Loucy (cell line): ENCODE data around the gene EEFSEC.

Source experiments
- H2AFZ ChIP-seq: fragments of 200-600 bp; sonication (generic); 2 replicates; pipeline ENCODE4 v1.6.0; 2016; ENCODE audit warnings: antibody characterized with exemption, mild to moderate bottlenecking, low read length, moderate library complexity
- H3F3A ChIP-seq: fragments of 200-600 bp; 2 replicates; pipeline ENCODE4 v1.6.0; 2016; ENCODE audit warnings: antibody characterized with exemption, low read depth, mild to moderate bottlenecking
- H3K27me3 ChIP-seq: fragments of 200-600 bp; sonication (generic); 2 replicates; pipeline ENCODE4 v1.6.1; 2014; ENCODE audit warnings: low read length, mild to moderate bottlenecking; ENCODE audit not compliant: insufficient read depth, poor library complexity, severe bottlenecking
- H3K36me3 ChIP-seq: fragments of 200-600 bp; sonication (generic); 2 replicates; pipeline ENCODE4 v1.6.1; 2016; ENCODE audit warnings: low read length; ENCODE audit not compliant: insufficient read depth
- H3K4me1 ChIP-seq: fragments of 200-600 bp; sonication (generic); 2 replicates; pipeline ENCODE4 v1.5.1; 2014; ENCODE audit warnings: low read length, mild to moderate bottlenecking; ENCODE audit not compliant: insufficient read depth, poor library complexity, severe bottlenecking
- H3K4me2 ChIP-seq: fragments of 200-600 bp; sonication (generic); 2 replicates; pipeline ENCODE4 v1.6.0; 2014; ENCODE audit warnings: antibody characterized with exemption, low read length, low read depth, mild to moderate bottlenecking; ENCODE audit not compliant: poor library complexity, severe bottlenecking
- H3K4me3 ChIP-seq: fragments of 200-600 bp; sonication (generic); 2 replicates; pipeline ENCODE4 v1.5.1; 2014; ENCODE audit warnings: low read length, mild to moderate bottlenecking, mixed read lengths; ENCODE audit not compliant: poor library complexity, severe bottlenecking
- H3K79me2 ChIP-seq: fragments of 200-600 bp; sonication (generic); 2 replicates; pipeline ENCODE4 v1.6.1; 2014; ENCODE audit warnings: low read length; ENCODE audit not compliant: insufficient read depth
- H3K9ac ChIP-seq: fragments of 200-600 bp; sonication (generic); 2 replicates; pipeline ENCODE4 v1.6.0; 2014; ENCODE audit warnings: mild to moderate bottlenecking, low read depth, low read length, moderate library complexity; ENCODE audit not compliant: poor library complexity, severe bottlenecking
- H3K9me2 ChIP-seq: fragments of 200-600 bp; sonication (generic); replicated peaks from 2 replicates; pipeline ENCODE4 v1.6.1; 2016; ENCODE audit warnings: low read depth, low read length, mixed read lengths
- H3K9me3 ChIP-seq: fragments of 200-600 bp; sonication (generic); 2 replicates; pipeline ENCODE4 v1.6.1; 2014; ENCODE audit warnings: mild to moderate bottlenecking, antibody characterized with exemption, low read length, low read depth; ENCODE audit not compliant: insufficient read depth
- H4K20me1 ChIP-seq: fragments of 200-600 bp; sonication (generic); 2 replicates; pipeline ENCODE4 v1.6.0; 2014; ENCODE audit warnings: antibody characterized with exemption, low read length, mild to moderate bottlenecking; ENCODE audit not compliant: insufficient read depth, poor library complexity, severe bottlenecking
- EZH2phosphoT487 ChIP-seq: fragments of 200-600 bp; IDR thresholded peaks from 2 replicates; pipeline ENCODE4 v1.6.1; 2018; ENCODE audit warnings: antibody characterized with exemption, mild to moderate bottlenecking, moderate library complexity, borderline replicate concordance
- TF ChIP-seq, protein P1 (sequence below): fragments of 200-600 bp; sonication (generic); conservative IDR thresholded peaks from 2 replicates; pipeline ENCODE4 v1.5.1; 2014; ENCODE audit warnings: mild to moderate bottlenecking, antibody characterized with exemption, low read length

Gene EEFSEC

DNA sequence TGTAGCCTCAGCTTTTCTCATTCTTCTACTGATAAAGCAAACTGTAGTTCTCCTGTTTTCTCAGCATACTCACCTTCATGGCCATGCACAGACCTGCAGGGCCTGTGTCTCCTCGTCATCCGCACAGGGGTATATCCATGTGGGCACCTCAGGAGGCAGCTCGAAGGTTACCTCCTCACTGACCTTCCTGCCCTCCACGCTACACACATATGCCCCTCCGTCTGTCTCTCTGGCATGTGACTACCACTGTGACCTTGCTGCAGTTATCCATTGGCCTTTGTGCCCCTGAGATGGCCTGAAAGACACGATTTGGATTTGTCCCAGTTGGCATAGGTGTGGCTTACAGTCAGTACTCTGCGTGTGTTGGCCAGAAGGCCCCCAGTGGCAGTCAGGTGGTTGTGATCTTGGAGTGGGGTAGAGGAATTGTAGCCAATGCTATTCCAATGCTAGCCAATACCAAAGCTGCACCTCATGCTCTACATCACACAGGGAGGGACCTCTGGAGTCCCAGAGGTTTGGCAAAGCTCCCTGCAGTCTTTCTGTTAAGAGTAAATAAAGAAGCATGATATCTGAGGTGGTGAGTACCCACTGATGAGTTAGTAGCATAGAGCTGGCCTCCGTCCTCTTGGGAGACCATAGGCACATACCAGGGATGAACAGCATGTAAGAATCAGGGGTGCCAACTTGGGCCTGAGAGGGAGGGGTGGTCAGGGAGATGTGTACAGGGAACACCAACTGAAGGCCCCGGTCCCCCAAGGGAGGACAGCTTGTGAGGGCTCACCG, 143.4 kb downstream of the EEFSEC start:
- no peak overlapping the region for H3K4me3 ChIP-seq
- no peaks in the 10 kb centered on the region for H3K9me2 ChIP-seq
- no peaks in the 10 kb centered on the region for H3K27me3 ChIP-seq
- no peak for TF ChIP-seq EZH2phosphoT487
- TF ChIP-seq, protein P1, sequence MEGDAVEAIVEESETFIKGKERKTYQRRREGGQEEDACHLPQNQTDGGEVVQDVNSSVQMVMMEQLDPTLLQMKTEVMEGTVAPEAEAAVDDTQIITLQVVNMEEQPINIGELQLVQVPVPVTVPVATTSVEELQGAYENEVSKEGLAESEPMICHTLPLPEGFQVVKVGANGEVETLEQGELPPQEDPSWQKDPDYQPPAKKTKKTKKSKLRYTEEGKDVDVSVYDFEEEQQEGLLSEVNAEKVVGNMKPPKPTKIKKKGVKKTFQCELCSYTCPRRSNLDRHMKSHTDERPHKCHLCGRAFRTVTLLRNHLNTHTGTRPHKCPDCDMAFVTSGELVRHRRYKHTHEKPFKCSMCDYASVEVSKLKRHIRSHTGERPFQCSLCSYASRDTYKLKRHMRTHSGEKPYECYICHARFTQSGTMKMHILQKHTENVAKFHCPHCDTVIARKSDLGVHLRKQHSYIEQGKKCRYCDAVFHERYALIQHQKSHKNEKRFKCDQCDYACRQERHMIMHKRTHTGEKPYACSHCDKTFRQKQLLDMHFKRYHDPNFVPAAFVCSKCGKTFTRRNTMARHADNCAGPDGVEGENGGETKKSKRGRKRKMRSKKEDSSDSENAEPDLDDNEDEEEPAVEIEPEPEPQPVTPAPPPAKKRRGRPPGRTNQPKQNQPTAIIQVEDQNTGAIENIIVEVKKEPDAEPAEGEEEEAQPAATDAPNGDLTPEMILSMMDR, result no peak
- H3K4me1 ChIP-seq, result no peaks in the 10 kb centered on the region
- H3K36me3 ChIP-seq, result no peaks in the 10 kb centered on the region
- H2AFZ ChIP-seq, result no peak overlapping the region
- H3K9me3 ChIP-seq, result no peaks in the 10 kb centered on the region
- no peaks in the 10 kb centered on the region for H4K20me1 ChIP-seq
- H3F3A ChIP-seq, result no peaks in the 10 kb centered on the region
- H3K79me2 ChIP-seq, result no peaks in the 10 kb centered on the region
- no peak overlapping the region for H3K9ac ChIP-seq
- H3K4me2 ChIP-seq, result no peak overlapping the region

DNA sequence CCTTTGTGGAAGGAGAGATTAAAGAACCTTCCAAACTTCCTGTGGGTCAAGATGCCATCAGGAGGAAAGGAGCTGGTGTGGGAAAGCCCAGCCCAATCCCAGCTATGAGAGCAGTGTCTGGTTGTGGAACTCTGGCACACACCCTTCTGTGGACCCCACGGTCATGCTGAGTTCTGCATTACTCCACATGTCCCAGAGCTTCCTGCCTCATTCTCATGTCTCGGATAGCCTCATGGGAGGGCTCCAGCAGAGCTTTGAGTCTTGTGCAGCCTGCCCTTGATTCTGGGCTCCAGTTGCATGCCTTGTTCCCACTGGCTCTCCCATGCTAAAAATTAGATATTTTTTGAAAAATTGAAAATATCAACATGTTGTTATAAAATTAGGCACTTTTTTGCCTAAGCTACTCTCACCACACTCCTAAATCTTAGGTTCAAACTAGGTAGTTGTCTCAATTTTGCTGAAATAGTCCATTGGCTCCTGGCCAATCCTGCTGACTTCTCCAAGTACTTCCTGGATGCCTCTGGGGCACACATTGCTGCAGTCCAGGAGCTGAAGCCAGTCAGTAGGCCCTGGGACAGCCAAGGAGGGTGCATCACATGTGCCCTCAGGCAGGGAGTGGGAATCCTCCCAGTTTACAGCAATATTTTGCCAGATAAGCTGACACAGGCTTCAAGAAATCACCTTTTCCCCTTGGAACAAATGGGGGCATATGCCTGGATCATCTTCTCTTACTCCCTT, 144.3 kb downstream of the EEFSEC start:
- Histone ChIP-seq H3K79me2 (no peaks in the 10 kb centered on the region), H3K4me3 (no peak overlapping the region), H4K20me1 (no peaks in the 10 kb centered on the region), H3K9me3 (no peaks in the 10 kb centered on the region), H3K9me2 (no peaks in the 10 kb centered on the region), H3K27me3 (no peaks in the 10 kb centered on the region), H2AFZ (no peak overlapping the region), H3K4me1 (no peaks in the 10 kb centered on the region), H3K9ac (no peak overlapping the region), H3K36me3 (no peaks in the 10 kb centered on the region), H3F3A (no peaks in the 10 kb centered on the region), H3K4me2 (no peak overlapping the region)
- no peak for TF ChIP-seq EZH2phosphoT487
- TF ChIP-seq, protein P1, result no peak

DNA sequence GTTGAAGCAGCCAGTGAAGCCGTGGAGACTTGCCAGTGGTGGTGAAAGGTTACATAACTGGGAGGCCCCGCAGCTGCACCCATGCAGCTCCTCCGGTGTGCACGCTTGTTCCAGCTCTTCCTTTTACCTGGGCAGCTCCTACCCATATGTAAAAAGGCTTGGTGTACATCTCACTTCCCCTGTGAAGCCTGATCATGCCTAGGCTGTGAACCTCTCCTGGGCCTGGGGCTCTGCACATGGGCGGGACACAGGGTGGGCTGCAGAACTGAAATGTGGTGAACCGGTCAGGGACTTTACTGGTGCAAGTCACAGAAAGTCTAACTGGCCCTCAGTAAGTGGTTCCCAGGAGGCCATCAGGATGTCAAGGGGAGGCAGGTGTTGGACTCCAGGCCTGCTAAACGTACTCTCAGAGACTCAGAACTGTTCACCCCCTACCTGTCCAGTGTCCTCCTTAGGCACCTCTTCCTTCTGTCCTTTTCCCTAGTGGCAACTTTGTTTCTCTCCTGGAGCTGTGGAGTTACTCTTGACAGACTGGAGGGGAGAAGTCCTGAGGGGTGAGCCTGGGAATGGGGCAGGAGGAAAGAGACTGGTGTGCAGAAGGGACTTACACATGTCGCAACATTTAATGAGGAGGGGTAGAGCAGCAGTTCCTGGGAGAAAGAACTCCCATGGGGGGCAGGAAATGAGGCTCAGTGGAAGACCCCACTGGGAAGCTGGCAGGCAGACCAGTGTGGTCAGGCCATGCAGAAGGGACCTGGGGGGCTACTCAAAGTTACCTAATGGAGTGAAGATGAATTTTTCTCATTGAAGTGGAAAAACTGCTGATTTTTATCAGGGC, 148.1 kb downstream of the EEFSEC start:
- H3K4me3 ChIP-seq, result no peak overlapping the region
- H4K20me1 ChIP-seq, result no peaks in the 10 kb centered on the region
- H2AFZ ChIP-seq, result no peak overlapping the region
- H3K9me2 ChIP-seq, result no peaks in the 10 kb centered on the region
- no peak overlapping the region for H3K9ac ChIP-seq
- H3K9me3 ChIP-seq, result no peaks in the 10 kb centered on the region
- H3K79me2 ChIP-seq, result no peaks in the 10 kb centered on the region
- no peaks in the 10 kb centered on the region for H3K27me3 ChIP-seq
- no peaks in the 10 kb centered on the region for H3F3A ChIP-seq
- no peaks in the 10 kb centered on the region for H3K4me1 ChIP-seq
- TF ChIP-seq, protein P1, result no peak
- TF ChIP-seq EZH2phosphoT487, result no peak
- H3K4me2 ChIP-seq, result no peak overlapping the region
- no peaks in the 10 kb centered on the region for H3K36me3 ChIP-seq
